Bone marrow (tissue), 2 donors: ENCODE measurements around the gene OR3A2.
"Not testable (repeated sequence)": the region's sequence is repeated elsewhere in the genome, so short reads cannot be mapped to it uniquely, and the experiment has no call there.

Experiments
- DNase-seq, 2 donors: peaks; one replicate each; lab custom pipeline; 2025; lab: John Stamatoyannopoulos, UW

Gene OR3A2

DNA sequence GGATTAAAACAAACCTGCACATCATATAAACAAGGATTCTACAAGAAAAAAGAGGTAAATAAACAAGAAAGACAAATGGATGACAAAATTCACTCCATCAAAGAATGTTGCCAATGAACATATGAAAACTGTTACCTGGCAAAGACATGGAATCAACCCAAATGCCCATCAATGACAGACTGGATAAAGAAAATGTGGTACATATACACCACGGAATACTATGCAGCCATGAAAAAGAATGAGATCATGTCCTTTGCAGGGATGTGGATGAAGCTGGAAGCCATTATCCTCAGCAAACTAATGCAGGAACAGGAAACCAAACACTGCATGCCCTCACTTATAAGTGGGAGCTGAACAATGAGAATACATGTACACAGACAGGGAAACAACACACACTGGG, 92.6 kb downstream of the OR3A2 start:
- DNase-seq = not testable (repeated sequence)

DNA sequence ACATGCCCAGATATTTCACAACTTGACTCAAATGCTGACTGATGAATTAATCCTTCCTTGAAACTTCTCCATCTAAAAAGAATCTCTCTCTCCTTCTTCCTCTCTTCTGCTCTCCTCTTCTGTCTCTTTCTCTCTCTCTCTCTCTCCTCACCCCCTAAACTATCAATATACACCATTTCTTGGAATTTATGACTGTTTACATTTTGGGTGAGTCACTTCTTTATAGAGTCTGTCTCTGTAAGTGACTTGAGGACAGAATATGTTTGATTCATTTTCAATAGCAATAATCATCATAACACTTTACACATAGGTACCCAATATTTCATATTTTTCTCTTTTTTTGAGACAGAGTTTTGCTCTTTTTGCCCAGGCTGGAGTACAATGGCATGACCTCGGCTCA, 103.2 kb downstream of the OR3A2 start:
- no peak for DNase-seq

DNA sequence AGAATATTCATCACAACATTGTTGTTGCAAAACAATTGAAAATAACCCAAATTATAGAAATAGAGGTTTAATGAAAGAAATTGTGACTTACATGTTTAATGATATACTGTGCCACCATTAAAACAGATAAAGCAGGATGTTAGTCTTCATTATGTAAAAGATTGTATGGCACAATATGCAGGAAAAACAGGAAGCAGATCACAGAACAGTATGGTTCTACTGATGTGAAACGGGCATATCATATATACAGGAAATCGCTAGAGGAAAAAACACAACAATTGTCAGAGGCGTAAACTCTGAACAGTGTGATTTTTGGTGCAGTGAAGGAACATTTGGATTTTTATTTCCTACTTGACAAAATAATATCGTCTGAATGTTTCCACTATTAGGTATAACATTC, 110.0 kb downstream of the OR3A2 start:
- DNase-seq = no peak

DNA sequence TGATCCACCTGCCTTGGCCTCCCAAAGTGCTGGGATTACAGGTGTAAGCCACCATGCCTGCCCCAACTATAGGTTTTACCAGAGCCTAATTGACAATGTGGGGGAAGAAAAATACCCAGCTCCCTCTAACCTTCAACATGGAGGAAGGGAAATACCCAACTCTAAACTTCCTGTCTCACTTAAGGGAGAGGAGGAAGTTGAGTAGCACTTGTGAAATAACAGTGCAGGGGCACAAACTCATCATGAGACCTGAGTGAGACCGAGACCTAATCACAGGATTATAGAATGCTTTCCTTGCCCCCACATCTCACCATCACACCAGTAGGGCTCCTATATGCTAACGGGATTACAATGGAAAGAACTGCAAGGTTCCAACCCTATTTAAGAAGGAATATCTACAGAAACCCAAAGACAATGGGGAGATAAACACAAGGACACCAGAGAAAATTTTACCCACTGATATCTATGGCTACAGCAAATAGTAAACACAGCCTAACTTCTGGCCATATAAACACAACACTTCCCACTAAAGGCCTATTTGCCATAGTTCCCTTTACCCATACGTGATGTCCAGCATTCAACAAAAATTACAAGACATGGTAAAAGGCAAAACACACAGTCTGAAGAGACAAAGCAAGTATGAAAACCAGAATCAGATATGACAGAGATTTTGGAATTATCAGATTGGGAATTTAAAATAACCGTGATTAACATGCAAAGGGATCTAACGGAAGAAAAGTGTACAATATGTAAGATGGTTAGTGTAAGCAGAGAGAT, 114.8 kb downstream of the OR3A2 start:
- DNase-seq = no peak

DNA sequence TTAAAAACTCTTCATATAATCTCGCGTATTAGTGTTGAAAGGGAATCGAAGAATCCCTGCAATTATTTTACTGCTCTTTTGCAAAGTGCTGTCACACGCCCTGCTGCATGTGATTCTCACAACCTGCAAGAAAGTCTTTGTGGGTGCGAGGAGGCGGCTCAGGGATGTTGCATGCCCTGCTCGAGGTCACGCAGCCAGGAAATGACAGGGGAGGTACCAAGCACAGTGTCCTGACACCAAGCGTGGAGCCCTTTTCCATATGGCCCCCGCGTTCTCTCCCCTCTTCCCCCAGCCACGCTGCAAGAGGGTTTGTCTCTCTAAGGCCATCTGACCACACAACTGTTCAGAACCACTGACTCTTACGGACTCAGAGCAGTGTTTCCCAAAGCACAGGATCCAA, 125.5 kb downstream of the OR3A2 start:
- DNase-seq = no peak

DNA sequence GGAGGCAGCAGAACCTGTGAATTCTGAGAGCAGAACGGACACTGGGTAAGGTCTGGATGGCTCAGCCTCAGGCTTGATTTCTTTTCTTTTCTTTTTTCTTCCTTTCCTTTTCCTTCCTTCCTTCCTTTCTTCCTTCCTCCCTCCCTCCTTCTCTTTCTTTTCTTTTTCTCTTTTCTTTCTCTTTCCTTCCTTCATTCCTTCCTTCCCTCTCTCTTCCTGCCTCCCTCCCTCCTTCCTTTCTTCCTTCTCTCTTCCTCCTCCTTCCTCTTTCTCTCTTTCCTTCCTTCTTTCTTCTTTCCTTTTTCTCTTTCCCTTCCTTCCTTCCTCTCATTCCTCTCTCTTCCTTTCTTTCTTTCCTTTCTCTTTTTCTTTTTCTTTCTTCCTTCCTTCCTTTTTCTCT, 125.9 kb downstream of the OR3A2 start:
- DNase-seq = no peak

DNA sequence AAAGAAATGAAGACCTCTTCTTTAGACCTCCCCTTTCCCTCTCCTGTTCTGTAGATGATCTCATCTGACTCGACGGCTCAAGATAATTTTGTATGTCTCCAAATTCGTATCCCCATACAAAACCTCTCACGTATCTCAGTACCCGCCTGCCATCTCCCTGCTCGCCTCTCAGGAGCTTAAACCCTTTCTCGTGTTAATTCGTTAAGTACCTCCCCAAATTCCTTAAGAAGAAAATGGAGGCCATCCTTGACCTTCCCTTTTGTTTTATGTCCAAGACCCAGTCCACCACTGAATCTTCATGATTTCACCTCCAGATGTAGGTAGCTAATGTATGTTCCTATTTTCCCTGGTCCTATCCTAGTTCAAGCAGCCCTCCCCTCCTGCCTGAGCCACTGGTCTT, 129.5 kb downstream of the OR3A2 start:
- no peak for DNase-seq

DNA sequence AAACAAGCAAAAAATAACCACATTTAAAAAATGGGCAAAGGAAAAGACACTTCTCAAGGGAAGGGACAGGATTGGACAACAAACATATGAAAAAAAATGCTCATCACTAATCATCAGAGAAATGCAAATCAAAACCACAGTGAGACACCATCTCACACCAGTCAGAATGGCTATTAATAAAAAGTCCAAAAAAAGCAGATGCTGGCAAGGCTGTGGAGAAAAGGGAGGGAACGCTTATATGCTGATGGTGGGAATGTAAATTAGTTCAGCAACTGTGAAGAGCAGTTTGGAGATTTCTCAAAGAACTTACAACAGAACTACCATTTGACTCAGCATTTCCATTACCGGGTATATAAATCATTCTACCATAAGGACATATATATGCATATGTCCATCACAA, 137.1 kb downstream of the OR3A2 start:
- not testable (repeated sequence) for DNase-seq

DNA sequence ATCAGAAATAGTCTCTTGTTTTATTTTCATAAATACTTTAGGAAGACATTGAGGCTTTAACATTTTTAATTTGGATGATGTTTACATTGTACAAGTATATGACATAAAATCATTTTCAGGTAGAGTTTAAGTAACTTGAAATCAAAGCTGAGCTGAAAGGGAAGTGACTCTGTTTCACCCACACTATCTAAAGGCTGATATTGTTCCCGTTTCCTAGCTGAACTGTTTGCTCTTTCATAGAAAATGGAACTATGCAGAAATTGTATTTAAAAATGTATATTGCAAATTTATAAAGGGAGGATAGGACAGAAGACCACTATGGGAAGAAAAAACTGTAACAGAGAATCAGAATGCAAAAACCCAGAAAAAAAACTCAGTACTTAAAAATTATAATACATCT, 141.3 kb downstream of the OR3A2 start:
- not testable (repeated sequence) for DNase-seq

DNA sequence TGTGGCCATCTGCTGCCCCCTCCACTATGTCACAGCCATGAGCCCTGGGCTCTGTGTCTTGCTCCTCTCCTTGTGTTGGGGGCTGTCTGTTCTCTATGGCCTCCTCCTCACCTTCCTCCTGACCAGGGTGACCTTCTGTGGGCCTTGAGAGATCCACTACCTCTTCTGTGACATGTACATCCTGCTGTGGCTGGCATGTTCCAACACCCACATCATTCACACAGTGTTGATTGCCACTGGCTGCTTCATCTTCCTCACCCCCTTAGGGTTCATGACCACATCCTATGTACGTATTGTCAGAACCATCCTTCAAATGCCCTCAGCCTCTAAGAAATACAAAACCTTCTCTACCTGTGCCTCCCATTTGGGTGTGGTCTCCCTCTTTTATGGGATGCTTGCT, 145.1 kb downstream of the OR3A2 start:
- not testable (repeated sequence) for DNase-seq

DNA sequence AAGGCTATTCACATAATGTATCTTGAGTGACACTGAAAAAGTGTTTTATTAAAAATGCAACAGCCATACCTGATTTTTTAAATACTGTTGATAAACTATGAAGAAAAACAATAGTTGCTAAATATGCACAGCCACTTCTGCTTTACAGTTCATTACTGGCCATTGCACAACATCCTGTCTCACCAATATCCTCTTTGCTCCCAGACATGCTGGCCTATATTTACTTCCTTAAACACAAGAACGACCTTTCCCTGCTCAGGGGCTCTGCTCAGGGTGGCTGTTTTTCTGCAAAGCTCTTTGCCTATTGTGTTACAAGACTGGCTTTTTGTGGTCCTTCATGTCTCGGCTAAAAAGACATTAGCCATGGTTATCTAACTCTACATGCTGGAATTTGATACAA, 147.4 kb downstream of the OR3A2 start:
- peak in 1 of 2 donors; percentile 57 for DNase-seq

DNA sequence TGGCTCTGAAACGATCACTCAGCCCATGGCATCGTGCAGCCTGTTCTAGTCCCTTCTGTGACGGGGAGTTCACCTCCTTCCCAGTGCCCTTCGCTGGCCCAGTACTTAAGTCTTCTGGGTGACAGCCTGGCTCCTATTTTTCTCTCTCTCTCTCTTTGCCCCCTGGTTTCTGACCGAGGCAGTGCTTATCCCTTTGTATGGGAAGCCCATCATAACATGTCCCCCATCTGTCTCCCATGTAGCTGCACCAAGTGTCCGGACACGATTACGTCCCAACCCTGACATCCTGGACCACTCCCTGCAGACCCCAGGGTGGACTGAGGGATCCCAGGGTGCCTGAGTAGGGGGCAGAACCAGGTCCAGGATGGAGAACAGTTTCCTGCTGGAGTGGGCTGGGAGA, 153.8 kb downstream of the OR3A2 start:
- not testable (repeated sequence) for DNase-seq
